Endothelial cell of umbilical vein (primary cell): ENCODE results near the gene GLTP. TPM values are rescaled to one million over a fixed set of nuclear protein-coding genes. Genes with fewer than 3 reads are reported as not detected.

ENCODE experiments used
- BruUV-seq: library from RNA; stranded (reverse); fragments of 400-500 nt; replicated peaks from 2 replicates; lab custom pipeline; 2021; lab: Mats Ljungman, UMichigan
- CTCF ChIA-PET: fragments of 300-600, 350-600 bp; sonication (Branson Sonifier 250); formaldehyde crosslinking; loops from one replicate; lab custom pipeline; 2021; ENCODE audit warnings: antibody characterized with exemption, inconsistent platforms; lab: Charles Lee
- POLR2A ChIA-PET: fragments of 300-600, 350-600 bp; sonication (Branson Sonifier 250); formaldehyde crosslinking; loops from one replicate; lab custom pipeline; 2021; ENCODE audit warnings: antibody characterized with exemption, inconsistent platforms; lab: Charles Lee
- DNase-seq: peaks from one replicate; pipeline ENCODE4 v3.0.0-alpha.2; 2011; ENCODE audit warnings: low read depth, low spot score
- FAIRE-seq: peaks from 2 replicates; lab custom pipeline; 2011; peaks lifted over from hg19 to GRCh38; lab: Jason Lieb, UNC
- H2AFZ ChIP-seq: 2 replicates; pipeline ENCODE4 v1.6.0; 2012; ENCODE audit warnings: low read depth, low read length, control low read depth, inconsistent platforms
- H3K27ac ChIP-seq: 2 replicates; pipeline ENCODE4 v1.5.1; 2011; ENCODE audit warnings: low read depth, mild to moderate bottlenecking, control low read depth, low read length, moderate library complexity; ENCODE audit not compliant: insufficient read depth
- H3K27me3 ChIP-seq, 2 experiments: 2 replicates each; pipeline versions ENCODE4 v1.6.0 to v1.6.1; 2011; ENCODE audit warnings: low read length in 2 of 2, mixed read lengths in 1 of 2; ENCODE audit not compliant: control insufficient read depth in 2 of 2, insufficient read depth in 2 of 2
- H3K36me3 ChIP-seq, 2 experiments: 2 replicates in 1 of 2; 3 replicates in 1 of 2; pipeline ENCODE4 v1.5.1; 2011; ENCODE audit warnings: low read length in 2 of 2, mild to moderate bottlenecking in 1 of 2, moderate library complexity in 1 of 2; ENCODE audit not compliant: control insufficient read depth in 2 of 2, insufficient read depth in 2 of 2; ENCODE audit errors: extremely low read depth in 1 of 2
- H3K4me1 ChIP-seq: 3 replicates; pipeline ENCODE4 v1.5.1; 2011; ENCODE audit warnings: mild to moderate bottlenecking, low read length; ENCODE audit not compliant: control insufficient read depth, insufficient read depth; ENCODE audit errors: extremely low read depth
- H3K4me2 ChIP-seq: 2 replicates; pipeline ENCODE4 v1.6.1; 2011; ENCODE audit warnings: low read length, control low read depth, mixed read lengths; ENCODE audit not compliant: insufficient read depth
- H3K4me3 ChIP-seq, 3 experiments: fragments of 200-600 bp in 1 of 3; sonication (generic), shearing (Covaris generic) in 1 of 3; replicated peaks in 1 of 3; 2 replicates each; pipeline ENCODE4 v1.5.1; 2011 to 2016; ENCODE audit warnings: control low read depth in 3 of 3, low read length in 3 of 3, mild to moderate bottlenecking in 2 of 3, inconsistent platforms in 1 of 3, low read depth in 1 of 3, moderate library complexity in 1 of 3; ENCODE audit not compliant: insufficient read depth in 1 of 3
- H3K79me2 ChIP-seq: 2 replicates; pipeline ENCODE4 v1.6.0; 2012; ENCODE audit warnings: low read length, inconsistent platforms; ENCODE audit not compliant: control insufficient read depth, insufficient read depth
- H3K9ac ChIP-seq: replicated peaks from 2 replicates; pipeline ENCODE3; 2011; ENCODE audit warnings: low read length, control low read depth; ENCODE audit not compliant: insufficient read depth; ENCODE audit errors: extremely low read depth
- H3K9me1 ChIP-seq: replicated peaks from 3 replicates; pipeline ENCODE4 v1.6.0; 2011; ENCODE audit warnings: mild to moderate bottlenecking, low read length; ENCODE audit not compliant: control insufficient read depth, insufficient read depth; ENCODE audit errors: extremely low read depth
- H3K9me3 ChIP-seq: replicated peaks from 2 replicates; pipeline ENCODE4 v1.5.1; 2012; ENCODE audit warnings: low read length, inconsistent platforms; ENCODE audit not compliant: control insufficient read depth, insufficient read depth
- H4K20me1 ChIP-seq: replicated peaks from 2 replicates; pipeline ENCODE3; 2011; ENCODE audit warnings: mild to moderate bottlenecking, low read length; ENCODE audit not compliant: control insufficient read depth, insufficient read depth; ENCODE audit errors: extremely low read depth
- CTCF ChIP-seq, 2 donors: IDR thresholded peaks; 1 replicate in 1 of 2; 2 replicates in 1 of 2; pipeline ENCODE4 v1.5.1; 2011; ENCODE audit warnings: low read length in 2 of 2, mild to moderate bottlenecking in 2 of 2, moderate library complexity in 2 of 2, control low read depth in 1 of 2, inconsistent platforms in 1 of 2, low read depth in 1 of 2; ENCODE audit not compliant: insufficient read depth in 1 of 2; ENCODE audit errors: extremely low read depth in 1 of 2
- EZH2 ChIP-seq: IDR thresholded peaks from 2 replicates; pipeline ENCODE4 v1.6.1; 2012; ENCODE audit warnings: borderline replicate concordance, low read depth, mild to moderate bottlenecking, moderate library complexity, low read length, inconsistent platforms; ENCODE audit not compliant: severe bottlenecking
- FOS ChIP-seq: IDR thresholded peaks from 2 replicates; pipeline ENCODE4 v1.6.1; 2011; ENCODE audit warnings: mild to moderate bottlenecking, low read length, moderate library complexity, borderline replicate concordance; ENCODE audit not compliant: insufficient read depth
- GATA2 ChIP-seq: IDR thresholded peaks from 2 replicates; pipeline ENCODE4 v1.7.0; 2011; ENCODE audit warnings: low read depth, mild to moderate bottlenecking, moderate library complexity, mixed read lengths, low read length; ENCODE audit not compliant: insufficient read length, insufficient read depth
- JUN ChIP-seq: IDR thresholded peaks from 2 replicates; pipeline ENCODE4 v1.6.1; 2011; ENCODE audit warnings: borderline replicate concordance, low read depth; ENCODE audit not compliant: insufficient read length, insufficient read depth
- MAX ChIP-seq: IDR thresholded peaks from 2 replicates; pipeline ENCODE4 v1.6.1; 2011; ENCODE audit not compliant: insufficient read depth, insufficient read length
- MYC ChIP-seq: IDR thresholded peaks from one replicate; pipeline ENCODE4 v1.6.1; 2011; ENCODE audit warnings: mild to moderate bottlenecking, low read depth, low read length
- POLR2A ChIP-seq: IDR thresholded peaks from 2 replicates; pipeline ENCODE4 v1.6.1; 2012; ENCODE audit warnings: low read depth, mild to moderate bottlenecking, control low read depth, low read length
- POLR2AphosphoS5 ChIP-seq: IDR thresholded peaks from 2 replicates; pipeline ENCODE4 v1.6.1; 2012; ENCODE audit warnings: low read depth, mild to moderate bottlenecking, control low read depth, low read length, moderate library complexity; ENCODE audit not compliant: insufficient read depth
- dilution Hi-C: fragments of 300-500 bp; cut with MboI; formaldehyde crosslinking; loops from one replicate; pipeline ENCODE4 v1.15.0; 2019; ENCODE audit warnings: low sequenced_read_pairs; ENCODE audit not compliant: extremely low pct_ligation_motif_present
- intact Hi-C: fragments of 100-400 bp; cut with micrococcal nuclease; formaldehyde crosslinking; loops from one replicate; pipeline ENCODE4 v1.10.0; 2022
- polyA plus RNA-seq, 4 experiments: library from polyadenylated mRNA; depleted of rRNA in 3 of 4; stranded (reverse) in 3 of 4; unstranded in 1 of 4; fragments of >200 nt; gene quantifications; 2 replicates each; pipeline versions ENCODE4 v1.2.1 to v1.2.3, GENCODE V29; 2011 to 2012; ENCODE audit warnings: missing spikeins in 1 of 4
- total RNA-seq: library from RNA; stranded (reverse); gene quantifications from 2 replicates; pipeline ENCODE4 v1.2.3, GENCODE V29; 2021

Gene GLTP
- total and polyA plus RNA-seq, 2 donors (not counting 3 experiments of a cell fraction or from before 2014, with no cell fraction given) = 21.5 to 46.6 TPM

GRCh38 chr12:109916045-109916444 is 35.7 kb upstream of the GLTP start:
- H3K9me1 ChIP-seq = no peaks in the 10 kb centered on the region
- no peaks in the 10 kb centered on the region for H3K79me2 ChIP-seq
- H3K9me3 ChIP-seq = no peaks in the 10 kb centered on the region
- no peaks in the 10 kb centered on the region for H4K20me1 ChIP-seq
- H3K27ac ChIP-seq = no peak overlapping the region
- no TSS peak for BruUV-seq
- TF ChIP-seq MAX = no peak
- TF ChIP-seq EZH2 = no peak
- TF ChIP-seq JUN = no peak
- TF ChIP-seq FOS = no peak
- no peak for TF ChIP-seq MYC
- TF ChIP-seq POLR2AphosphoS5 = no peak
- no peak for TF ChIP-seq POLR2A
- TF ChIP-seq CTCF (IDR thresholded peaks at IDR 0.05; ENCODE audit: extremely low read depth in 1 of 2, insufficient read depth in 1 of 2, low read depth in 1 of 2, low read length in 2 of 2) = no peak
- TF ChIP-seq GATA2 = no peak
- no peaks in the 10 kb centered on the region for H3K4me1 ChIP-seq
- H2AFZ ChIP-seq = no peak overlapping the region
- dilution Hi-C loops = no loop called here
- CTCF ChIA-PET = interaction anchor here (1.9 to 2.7 kb wide), 2 partner anchors 12 to 63 kb away, joined by 6 to 8 read pairs; no protein-coding TSS in a partner anchor
- H3K4me3 ChIP-seq = no peak overlapping the region
- H3K27me3 ChIP-seq = no peaks in the 10 kb centered on the region
- FAIRE-seq = no peak
- POLR2A ChIA-PET = no interaction called here
- peaks cover 15 to 27% of the 10 kb centered on the region in 2 experiments for H3K36me3 ChIP-seq
- no peak overlapping the region for H3K9ac ChIP-seq
- DNase-seq = no peak
- no peak overlapping the region for H3K4me2 ChIP-seq
- intact Hi-C loops = no loop called here
